RWPE1 (cell line): ENCODE data around the gene ETNK2.
"Not testable (repeated sequence)": the region's sequence is repeated elsewhere in the genome, so short reads cannot be mapped to it uniquely, and the experiment has no call there.

Experiments
- CTCF ChIA-PET: fragments of 350-600 bp; sonication (Branson Sonifier 250); formaldehyde crosslinking; extraction: SDS; loops from one replicate; lab custom pipeline; 2021; lab: Yijun Ruan, JAX
- POLR2A ChIA-PET: fragments of 400-600 bp; formaldehyde crosslinking; extraction: SDS; loops from one replicate; lab custom pipeline; 2020; ENCODE audit warnings: antibody characterized with exemption; ENCODE audit not compliant: low non-redundant PET; lab: Yijun Ruan, JAX
- DNase-seq: peaks from one replicate; pipeline ENCODE4 v3.0.0; 2012; ENCODE audit warnings: low spot score
- H3K27ac ChIP-seq: fragments of 450-650 bp; 2 replicates; pipeline ENCODE4 v1.5.1; 2017
- TF ChIP-seq, protein P1 (sequence below): fragments of 450-650 bp; conservative IDR thresholded peaks from 2 replicates; pipeline ENCODE4 v1.5.1; 2017; ENCODE audit warnings: low read depth, mild to moderate bottlenecking

The ETNK2 gene

GRCh38 chr1:204102029-204102611 is 49.7 kb downstream of the ETNK2 start:
- POLR2A ChIA-PET, result no interaction called here

GRCh38 chr1:204099754-204100153 is 52.1 kb downstream of the ETNK2 start:
- POLR2A ChIA-PET, H3K27ac ChIP-seq, DNase-seq: not testable (repeated sequence)
- CTCF ChIA-PET, result interaction anchor here (0.6 to 1.2 kb wide), 2 partner anchors 29 to 548 kb away, joined by 3 to 6 read pairs; no protein-coding TSS in a partner anchor

More at GRCh38 chr1:204102029-204102611, 49.7 kb downstream of the ETNK2 start:
- DNase-seq, result no peak
- TF ChIP-seq, protein P1, sequence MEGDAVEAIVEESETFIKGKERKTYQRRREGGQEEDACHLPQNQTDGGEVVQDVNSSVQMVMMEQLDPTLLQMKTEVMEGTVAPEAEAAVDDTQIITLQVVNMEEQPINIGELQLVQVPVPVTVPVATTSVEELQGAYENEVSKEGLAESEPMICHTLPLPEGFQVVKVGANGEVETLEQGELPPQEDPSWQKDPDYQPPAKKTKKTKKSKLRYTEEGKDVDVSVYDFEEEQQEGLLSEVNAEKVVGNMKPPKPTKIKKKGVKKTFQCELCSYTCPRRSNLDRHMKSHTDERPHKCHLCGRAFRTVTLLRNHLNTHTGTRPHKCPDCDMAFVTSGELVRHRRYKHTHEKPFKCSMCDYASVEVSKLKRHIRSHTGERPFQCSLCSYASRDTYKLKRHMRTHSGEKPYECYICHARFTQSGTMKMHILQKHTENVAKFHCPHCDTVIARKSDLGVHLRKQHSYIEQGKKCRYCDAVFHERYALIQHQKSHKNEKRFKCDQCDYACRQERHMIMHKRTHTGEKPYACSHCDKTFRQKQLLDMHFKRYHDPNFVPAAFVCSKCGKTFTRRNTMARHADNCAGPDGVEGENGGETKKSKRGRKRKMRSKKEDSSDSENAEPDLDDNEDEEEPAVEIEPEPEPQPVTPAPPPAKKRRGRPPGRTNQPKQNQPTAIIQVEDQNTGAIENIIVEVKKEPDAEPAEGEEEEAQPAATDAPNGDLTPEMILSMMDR, result no peak
- CTCF ChIA-PET, result interaction anchor here (0.8 kb wide), 1 partner anchor 231 kb away, joined by 3 read pairs; no protein-coding TSS in a partner anchor
- peak overlapping the region; percentile 74 for H3K27ac ChIP-seq

GRCh38 chr1:204098683-204099082 is 53.2 kb downstream of the ETNK2 start:
- CTCF ChIA-PET, result interaction anchor here (0.6 to 1.3 kb wide), 2 partner anchors 26 to 262 kb away, joined by 3 read pairs; partner anchors contain the start of gene SOX13
- POLR2A ChIA-PET, result no interaction called here
- TF ChIP-seq, protein P1, result no peak
- no peak overlapping the region for H3K27ac ChIP-seq
- no peak for DNase-seq

GRCh38 chr1:204096931-204097330 is 54.9 kb downstream of the ETNK2 start:
- POLR2A ChIA-PET, result no interaction called here
- TF ChIP-seq, protein P1, result no peak
- no peak for DNase-seq
- no peak overlapping the region for H3K27ac ChIP-seq
- CTCF ChIA-PET, result interaction anchor here (0.6 kb wide), 1 partner anchor 364 kb away, joined by 3 read pairs; no protein-coding TSS in a partner anchor

GRCh38 chr1:204094856-204095634 is 56.8 kb downstream of the ETNK2 start:
- H3K27ac ChIP-seq, result no peak overlapping the region; the same call in 1 of the 2 replicates
- no peak for DNase-seq
- TF ChIP-seq, protein P1, result no peak
- CTCF ChIA-PET, result interaction anchor here (0.5 to 1.4 kb wide), 2 partner anchors 34 to 224 kb away, joined by 5 to 6 read pairs; no protein-coding TSS in a partner anchor
- POLR2A ChIA-PET, result no interaction called here

- TF ChIP-seq, protein P1, result no peak
- ChIA-PET CTCF (interaction anchor here (1.4 kb wide), 1 partner anchor 223 kb away, joined by 6 read pairs; no protein-coding TSS in a partner anchor), POLR2A (no interaction called here)
- no peak for DNase-seq
- H3K27ac ChIP-seq, result no peak overlapping the region; the same call in 1 of the 2 replicates
Measured at GRCh38 chr1:204094313-204094729, 57.5 kb downstream of the ETNK2 start.
